GM04504 (cell line): ENCODE measurements around the gene IL11.

Experiments used
- DNase-seq: peaks from one replicate; pipeline ENCODE4 v3.0.0-alpha.2; 2012; ENCODE audit warnings: low read depth

Gene IL11

GRCh38 chr19:55322204-55322885 lies 47.9 kb downstream of the IL11 start:
- no peak for DNase-seq

- no peak for DNase-seq
Observed at GRCh38 chr19:55321466-55322137, 48.7 kb downstream of the IL11 start.

GRCh38 chr19:55320844-55321419 lies 49.3 kb downstream of the IL11 start:
- no peak for DNase-seq

GRCh38 chr19:55319785-55320184 lies 50.5 kb downstream of the IL11 start:
- DNase-seq = no peak

GRCh38 chr19:55316646-55317045 lies 53.6 kb downstream of the IL11 start:
- no peak for DNase-seq

- no peak for DNase-seq
Observed at GRCh38 chr19:55315956-55316525, 54.2 kb downstream of the IL11 start.

GRCh38 chr19:55314396-55314795 lies 55.9 kb downstream of the IL11 start:
- no peak for DNase-seq
